Fibroblast of mammary gland (primary cell): ENCODE results near the gene SHB.

Source experiments
- DNase-seq: peaks from one replicate; pipeline ENCODE4 v3.0.0-alpha.2; 2010; ENCODE audit warnings: low read depth
- H3K4me3 ChIP-seq: 2 replicates; pipeline ENCODE4 v1.5.1; 2011; ENCODE audit warnings: low read depth, mild to moderate bottlenecking, low read length, moderate library complexity; ENCODE audit not compliant: control insufficient read depth
- TF ChIP-seq, protein P1 (sequence below): conservative IDR thresholded peaks from 2 replicates; pipeline ENCODE4 v1.5.1; 2011; ENCODE audit warnings: low read depth, low read length, inconsistent platforms; ENCODE audit not compliant: control insufficient read depth, insufficient read depth

Gene SHB

DNA sequence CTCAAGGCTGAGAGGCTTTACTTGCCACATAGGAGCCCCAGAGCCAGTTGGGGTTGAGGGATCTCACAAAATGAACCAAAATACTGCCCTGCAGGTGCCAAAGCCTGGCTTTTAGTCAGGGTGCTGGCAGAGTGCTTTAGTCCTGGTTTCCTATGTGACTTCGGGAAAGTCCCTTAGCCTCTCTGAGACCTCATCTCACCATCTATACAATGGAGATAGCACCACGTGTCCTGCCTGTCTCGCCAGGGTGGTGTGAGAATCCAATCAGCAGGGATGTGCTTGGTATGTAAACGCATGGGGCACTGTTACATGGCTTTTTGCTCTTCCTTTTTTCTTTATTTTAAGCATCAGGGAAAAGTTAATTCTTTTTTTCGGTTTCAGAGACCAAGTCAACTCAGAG, 68.3 kb downstream of the SHB start:
- TF ChIP-seq, protein P1, sequence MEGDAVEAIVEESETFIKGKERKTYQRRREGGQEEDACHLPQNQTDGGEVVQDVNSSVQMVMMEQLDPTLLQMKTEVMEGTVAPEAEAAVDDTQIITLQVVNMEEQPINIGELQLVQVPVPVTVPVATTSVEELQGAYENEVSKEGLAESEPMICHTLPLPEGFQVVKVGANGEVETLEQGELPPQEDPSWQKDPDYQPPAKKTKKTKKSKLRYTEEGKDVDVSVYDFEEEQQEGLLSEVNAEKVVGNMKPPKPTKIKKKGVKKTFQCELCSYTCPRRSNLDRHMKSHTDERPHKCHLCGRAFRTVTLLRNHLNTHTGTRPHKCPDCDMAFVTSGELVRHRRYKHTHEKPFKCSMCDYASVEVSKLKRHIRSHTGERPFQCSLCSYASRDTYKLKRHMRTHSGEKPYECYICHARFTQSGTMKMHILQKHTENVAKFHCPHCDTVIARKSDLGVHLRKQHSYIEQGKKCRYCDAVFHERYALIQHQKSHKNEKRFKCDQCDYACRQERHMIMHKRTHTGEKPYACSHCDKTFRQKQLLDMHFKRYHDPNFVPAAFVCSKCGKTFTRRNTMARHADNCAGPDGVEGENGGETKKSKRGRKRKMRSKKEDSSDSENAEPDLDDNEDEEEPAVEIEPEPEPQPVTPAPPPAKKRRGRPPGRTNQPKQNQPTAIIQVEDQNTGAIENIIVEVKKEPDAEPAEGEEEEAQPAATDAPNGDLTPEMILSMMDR: no peak
- H3K4me3 ChIP-seq: no peak overlapping the region
- DNase-seq: no peak

GRCh38 chr9:38000332-38000731, 68.7 kb downstream of the SHB start:
- DNase-seq: no peak
- TF ChIP-seq, protein P1: no peak
- no peak overlapping the region for H3K4me3 ChIP-seq

DNA sequence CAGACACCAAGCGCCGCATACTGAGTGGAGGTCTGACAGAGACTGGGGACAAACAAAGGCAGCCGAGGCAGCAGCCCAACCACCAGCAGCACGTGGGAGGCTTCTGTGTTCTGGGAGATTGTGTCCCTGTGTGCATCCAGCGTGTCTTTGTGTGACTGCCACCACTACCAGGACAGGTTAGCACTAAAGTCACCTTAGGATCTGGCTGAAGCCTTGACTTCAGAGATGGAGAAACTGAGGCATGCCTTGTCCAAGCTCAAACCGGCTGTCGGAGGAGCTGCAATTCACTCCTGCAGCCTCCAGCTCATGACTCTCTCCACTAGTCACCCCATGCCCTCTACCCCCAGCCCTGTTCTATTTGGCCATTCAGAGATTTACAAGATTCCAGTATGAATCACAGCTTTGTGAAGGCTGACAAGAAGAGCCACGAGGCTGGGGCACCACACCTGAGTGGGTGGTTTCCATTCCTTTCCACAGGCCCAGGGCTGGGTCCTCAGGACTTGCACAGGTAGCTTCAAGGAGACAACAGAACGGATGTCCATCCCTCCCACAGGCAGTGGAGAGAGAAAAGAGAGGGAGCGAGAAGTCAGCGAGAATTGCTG, 69.3 kb downstream of the SHB start:
- TF ChIP-seq, protein P1: no peak
- no peak overlapping the region for H3K4me3 ChIP-seq
- peak; percentile 49 for DNase-seq

GRCh38 chr9:37998881-37999587, 70.0 kb downstream of the SHB start:
- DNase-seq: peak; percentile 77
- TF ChIP-seq, protein P1: no peak
- H3K4me3 ChIP-seq: no peak overlapping the region

GRCh38 chr9:37997636-37998374, 71.2 kb downstream of the SHB start:
- H3K4me3 ChIP-seq: no peak overlapping the region
- TF ChIP-seq, protein P1: no peak
- no peak for DNase-seq

DNA sequence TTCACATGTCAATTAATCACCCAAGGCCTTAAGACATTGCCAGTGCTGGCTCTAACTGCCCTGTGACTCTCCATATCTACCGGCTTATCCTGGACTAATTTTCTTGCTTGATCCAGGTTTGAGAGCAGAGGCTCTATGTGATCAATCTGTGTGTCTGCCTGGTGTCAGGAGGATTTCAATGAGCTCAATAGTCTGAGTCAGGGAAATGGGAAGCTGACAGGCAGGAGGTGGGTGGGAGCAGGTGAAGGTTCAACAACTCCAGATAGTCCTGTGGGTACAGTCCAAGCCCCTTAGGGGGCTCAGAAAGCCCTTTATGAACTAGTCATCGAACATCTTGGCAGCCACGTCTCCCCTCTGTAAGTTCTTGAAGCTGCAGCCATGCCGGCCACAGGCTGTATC, 72.2 kb downstream of the SHB start:
- no peak for DNase-seq
- TF ChIP-seq, protein P1: no peak
- no peak overlapping the region for H3K4me3 ChIP-seq
